Endothelial cell of umbilical vein (primary cell): ENCODE measurements around the gene ACTG1.

Experiments
- POLR2A ChIP-seq: IDR thresholded peaks from 2 replicates; pipeline ENCODE4 v1.6.1; 2012; ENCODE audit warnings: low read depth, mild to moderate bottlenecking, control low read depth, low read length
- POLR2AphosphoS5 ChIP-seq: IDR thresholded peaks from 2 replicates; pipeline ENCODE4 v1.6.1; 2012; ENCODE audit warnings: low read depth, mild to moderate bottlenecking, control low read depth, low read length, moderate library complexity; ENCODE audit not compliant: insufficient read depth
- TF ChIP-seq, protein P1 (sequence below), 2 donors: IDR thresholded peaks; 1 replicate in 1 of 2; 2 replicates in 1 of 2; pipeline ENCODE4 v1.5.1; 2011; ENCODE audit warnings: low read length in 2 of 2, mild to moderate bottlenecking in 2 of 2, moderate library complexity in 2 of 2, control low read depth in 1 of 2, inconsistent platforms in 1 of 2, low read depth in 1 of 2; ENCODE audit not compliant: insufficient read depth in 1 of 2; ENCODE audit errors: extremely low read depth in 1 of 2

DNA sequence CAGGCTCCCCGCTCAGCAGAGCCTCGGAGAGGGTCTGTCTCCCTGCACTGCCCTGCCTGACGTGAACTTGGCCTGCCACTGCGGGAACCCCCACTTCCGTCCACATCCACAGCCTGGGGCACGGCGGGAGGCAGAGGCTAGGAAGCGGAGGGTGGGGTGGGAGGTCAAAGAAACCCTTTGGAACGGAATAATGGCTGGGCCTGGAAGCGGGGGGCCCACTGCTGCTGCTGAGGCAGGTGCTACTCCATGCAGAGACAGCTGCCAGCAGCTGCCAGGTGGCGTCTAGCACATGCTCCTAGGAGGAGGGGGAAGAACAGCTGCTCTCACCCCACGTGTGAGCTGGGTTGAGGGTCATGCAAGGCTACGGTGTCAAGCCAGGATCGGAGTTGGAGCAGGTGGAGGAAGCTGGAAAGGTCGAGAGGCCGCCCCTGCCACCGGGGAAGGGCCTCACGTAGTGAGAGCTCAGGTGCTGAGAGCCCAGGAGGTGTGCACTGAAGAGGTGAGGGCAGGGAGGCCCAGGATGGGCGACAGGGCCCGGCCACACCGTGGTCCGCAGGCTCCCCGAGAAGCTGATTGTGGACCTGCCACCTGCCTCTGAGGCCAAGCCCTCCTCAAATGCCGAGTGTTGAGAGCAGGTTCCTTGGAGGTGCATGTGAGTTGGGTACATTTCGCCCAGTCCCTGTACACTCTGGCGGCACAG, 25.4 kb upstream of the ACTG1 start:
- TF ChIP-seq POLR2AphosphoS5 (no peak), POLR2A (no peak)
- TF ChIP-seq, protein P1, sequence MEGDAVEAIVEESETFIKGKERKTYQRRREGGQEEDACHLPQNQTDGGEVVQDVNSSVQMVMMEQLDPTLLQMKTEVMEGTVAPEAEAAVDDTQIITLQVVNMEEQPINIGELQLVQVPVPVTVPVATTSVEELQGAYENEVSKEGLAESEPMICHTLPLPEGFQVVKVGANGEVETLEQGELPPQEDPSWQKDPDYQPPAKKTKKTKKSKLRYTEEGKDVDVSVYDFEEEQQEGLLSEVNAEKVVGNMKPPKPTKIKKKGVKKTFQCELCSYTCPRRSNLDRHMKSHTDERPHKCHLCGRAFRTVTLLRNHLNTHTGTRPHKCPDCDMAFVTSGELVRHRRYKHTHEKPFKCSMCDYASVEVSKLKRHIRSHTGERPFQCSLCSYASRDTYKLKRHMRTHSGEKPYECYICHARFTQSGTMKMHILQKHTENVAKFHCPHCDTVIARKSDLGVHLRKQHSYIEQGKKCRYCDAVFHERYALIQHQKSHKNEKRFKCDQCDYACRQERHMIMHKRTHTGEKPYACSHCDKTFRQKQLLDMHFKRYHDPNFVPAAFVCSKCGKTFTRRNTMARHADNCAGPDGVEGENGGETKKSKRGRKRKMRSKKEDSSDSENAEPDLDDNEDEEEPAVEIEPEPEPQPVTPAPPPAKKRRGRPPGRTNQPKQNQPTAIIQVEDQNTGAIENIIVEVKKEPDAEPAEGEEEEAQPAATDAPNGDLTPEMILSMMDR (IDR thresholded peaks at IDR 0.05; ENCODE audit: extremely low read depth in 1 of 2, insufficient read depth in 1 of 2, low read depth in 1 of 2, low read length in 2 of 2), result no peak
